GM10248 (cell line): ENCODE data around the gene SPDYC.
A peak's percentile ranks its signal among the peaks of the same experiment; 100 is the strongest.
"Not testable (repeated sequence)": the region's sequence is repeated elsewhere in the genome, so short reads cannot be mapped to it uniquely, and the experiment has no call there.

Source experiments
- CTCF ChIA-PET: fragments of 300-600 bp; sonication (Branson Sonifier 250); formaldehyde crosslinking; extraction: SDS; loops from one replicate; lab custom pipeline; 2021; ENCODE audit warnings: antibody characterized with exemption; lab: Yijun Ruan, JAX
- POLR2A ChIA-PET: fragments of 350-650 bp; sonication (Branson Sonifier 250); formaldehyde crosslinking; extraction: SDS; loops from one replicate; lab custom pipeline; 2020; ENCODE audit warnings: antibody characterized with exemption; lab: Yijun Ruan, JAX
- DNase-seq: peaks from one replicate; pipeline ENCODE4 v3.0.0; 2012; ENCODE audit errors: extremely low spot score
- CTCF ChIP-seq: IDR thresholded peaks from 2 replicates; pipeline ENCODE4 v1.5.1; 2012; ENCODE audit warnings: mild to moderate bottlenecking, low read depth; ENCODE audit errors: extremely low read depth, missing control alignments, control extremely low read depth

Gene SPDYC

GRCh38 chr11:65141896-65142494 lies 28.0 kb upstream of the SPDYC start:
- DNase-seq = no peak
- ChIA-PET POLR2A (no interaction called here), CTCF (no interaction called here)
- TF ChIP-seq CTCF = no peak

- POLR2A ChIA-PET = interaction anchor here (0.7 kb wide), 1 partner anchor 17 kb away, joined by 6 read pairs; no protein-coding TSS in a partner anchor
- CTCF ChIA-PET = interaction anchor here (0.8 to 5.1 kb wide), 4 partner anchors 12 to 169 kb away, joined by 3 to 22 read pairs (median 4); partner anchors contain the start of genes ARL2, SYVN1 and TM7SF2
- no peak for DNase-seq
- TF ChIP-seq CTCF = no peak
Observed at GRCh38 chr11:65147352-65148075, 22.5 kb upstream of the SPDYC start.

- TF ChIP-seq CTCF = no peak
- POLR2A ChIA-PET = no interaction called here
- no peak for DNase-seq
- CTCF ChIA-PET = interaction anchor here (1.3 to 1.7 kb wide), 2 partner anchors 12 to 38 kb away, joined by 4 read pairs; partner anchors contain the start of gene TM7SF2
Observed at GRCh38 chr11:65148657-65149056, 21.4 kb upstream of the SPDYC start.

- CTCF ChIA-PET, POLR2A ChIA-PET, DNase-seq: not testable (repeated sequence)
Observed at GRCh38 chr11:65150131-65150508, 19.9 kb upstream of the SPDYC start.

GRCh38 chr11:65150509-65151299 lies 19.3 kb upstream of the SPDYC start:
- DNase-seq = peak; percentile 47
- ChIA-PET CTCF (interaction anchor here (1.3 kb wide), 1 partner anchor 40 kb away, joined by 3 read pairs; no protein-coding TSS in a partner anchor), POLR2A (no interaction called here)
- TF ChIP-seq CTCF = no peak

- DNase-seq = no peak
- ChIA-PET POLR2A (no interaction called here), CTCF (interaction anchor here (1.0 to 1.3 kb wide), 2 partner anchors 31 to 41 kb away, joined by 3 read pairs; no protein-coding TSS in a partner anchor)
- no peak for TF ChIP-seq CTCF
Observed at GRCh38 chr11:65151331-65151899, 18.6 kb upstream of the SPDYC start.
